ENCODE results near the gene GPRC5C.

The GPRC5C gene

DNA sequence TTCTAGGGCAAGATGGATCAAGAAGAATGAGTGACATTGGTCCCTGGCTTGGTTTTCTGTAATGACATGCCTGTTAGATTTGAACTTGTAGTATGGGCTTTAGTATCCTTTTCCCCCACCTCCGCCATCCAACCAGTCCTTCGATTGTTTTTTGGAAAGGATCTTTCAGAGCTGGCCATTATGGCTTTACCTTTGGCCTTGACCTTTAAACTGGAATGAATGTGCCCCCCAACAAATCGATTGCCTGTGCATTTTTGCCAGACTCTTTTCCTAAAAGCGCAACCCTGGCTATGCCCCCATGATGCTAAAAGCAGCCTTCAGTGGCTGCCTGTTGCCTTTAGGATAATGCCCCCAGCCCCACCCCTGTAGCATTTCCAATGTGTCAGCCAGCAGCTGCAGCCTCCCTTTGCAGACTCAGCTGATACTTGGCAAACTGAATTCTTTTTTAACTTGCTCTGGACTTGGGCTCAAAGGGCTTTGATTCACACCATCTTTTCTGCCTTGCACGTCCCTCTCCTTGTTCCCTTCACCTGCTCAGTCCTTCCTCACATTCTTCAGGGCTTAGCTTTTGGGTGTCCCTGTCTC lies 4.0 kb downstream of the GPRC5C start:
- no peak for DNase-seq

DNA sequence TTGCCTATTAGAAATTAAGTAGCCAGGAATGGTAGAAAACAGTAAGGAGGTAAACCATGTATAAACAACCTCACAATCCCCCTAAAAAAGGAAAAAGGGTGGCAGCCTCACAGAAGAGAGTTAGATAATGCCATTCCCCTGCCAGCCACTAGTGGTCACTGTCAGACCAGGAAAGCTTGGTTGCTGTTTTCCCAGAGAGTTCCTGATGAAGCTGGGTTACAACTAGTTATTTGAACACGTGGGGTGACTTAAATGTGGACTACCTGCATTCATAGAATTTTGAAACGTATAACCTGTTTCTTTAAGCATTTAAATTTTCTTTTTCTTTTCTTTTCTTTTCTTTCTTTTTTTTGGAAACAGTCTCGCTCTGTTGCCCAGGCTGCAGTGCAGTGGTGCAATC lies 5.8 kb downstream of the GPRC5C start:
- DNase-seq: no peak

DNA sequence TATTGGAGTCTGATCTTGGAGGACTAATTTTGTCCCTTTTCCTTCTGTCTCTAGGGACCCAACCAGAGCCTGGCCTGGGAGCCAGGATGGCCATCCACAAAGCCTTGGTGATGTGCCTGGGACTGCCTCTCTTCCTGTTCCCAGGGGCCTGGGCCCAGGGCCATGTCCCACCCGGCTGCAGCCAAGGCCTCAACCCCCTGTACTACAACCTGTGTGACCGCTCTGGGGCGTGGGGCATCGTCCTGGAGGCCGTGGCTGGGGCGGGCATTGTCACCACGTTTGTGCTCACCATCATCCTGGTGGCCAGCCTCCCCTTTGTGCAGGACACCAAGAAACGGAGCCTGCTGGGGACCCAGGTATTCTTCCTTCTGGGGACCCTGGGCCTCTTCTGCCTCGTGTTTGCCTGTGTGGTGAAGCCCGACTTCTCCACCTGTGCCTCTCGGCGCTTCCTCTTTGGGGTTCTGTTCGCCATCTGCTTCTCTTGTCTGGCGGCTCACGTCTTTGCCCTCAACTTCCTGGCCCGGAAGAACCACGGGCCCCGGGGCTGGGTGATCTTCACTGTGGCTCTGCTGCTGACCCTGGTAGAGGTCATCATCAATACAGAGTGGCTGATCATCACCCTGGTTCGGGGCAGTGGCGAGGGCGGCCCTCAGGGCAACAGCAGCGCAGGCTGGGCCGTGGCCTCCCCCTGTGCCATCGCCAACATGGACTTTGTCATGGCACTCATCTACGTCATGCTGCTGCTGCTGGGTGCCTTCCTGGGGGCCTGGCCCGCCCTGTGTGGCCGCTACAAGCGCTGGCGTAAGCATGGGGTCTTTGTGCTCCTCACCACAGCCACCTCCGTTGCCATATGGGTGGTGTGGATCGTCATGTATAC lies 8.0 kb downstream of the GPRC5C start:
- no peak for DNase-seq

DNA sequence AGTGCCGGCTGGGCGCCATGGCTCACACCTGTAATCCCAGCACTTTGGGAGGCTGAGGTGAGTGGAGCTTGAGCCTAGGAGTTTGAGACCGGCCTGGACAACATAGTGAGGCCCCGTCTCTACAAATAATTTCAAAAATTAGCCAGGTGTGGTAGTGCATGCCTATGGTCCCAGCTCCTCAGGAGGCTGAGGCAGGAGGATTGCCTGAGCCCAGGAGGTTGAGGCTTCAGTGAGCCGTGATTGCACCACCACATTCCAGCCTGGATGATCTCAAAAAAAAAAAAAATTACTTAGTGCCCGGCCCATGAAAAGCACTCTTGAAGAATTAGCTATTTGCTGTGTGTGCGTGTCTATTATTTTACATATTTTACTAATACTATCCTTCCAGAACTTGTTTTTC lies 9.6 kb downstream of the GPRC5C start:
- no peak for DNase-seq

DNA sequence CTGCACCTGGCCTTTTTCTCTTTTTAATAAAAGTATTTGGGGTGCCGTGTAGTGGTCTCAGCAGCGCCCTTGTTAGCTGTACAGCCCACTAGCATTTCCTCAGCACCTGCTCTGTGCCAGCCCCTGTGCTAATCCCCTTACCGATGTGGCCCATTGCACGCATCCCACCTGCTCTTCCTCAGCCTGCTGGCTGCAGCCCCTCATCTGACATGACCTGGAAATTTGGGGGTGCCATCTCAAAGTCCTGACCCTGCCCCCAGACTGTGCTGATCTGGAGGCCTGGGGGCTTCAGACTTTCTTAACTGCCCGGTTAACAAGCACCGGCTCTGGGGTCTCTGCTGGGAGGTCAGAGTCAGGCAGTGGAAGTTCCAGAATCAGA lies 10.4 kb downstream of the GPRC5C start:
- DNase-seq: no peak

DNA sequence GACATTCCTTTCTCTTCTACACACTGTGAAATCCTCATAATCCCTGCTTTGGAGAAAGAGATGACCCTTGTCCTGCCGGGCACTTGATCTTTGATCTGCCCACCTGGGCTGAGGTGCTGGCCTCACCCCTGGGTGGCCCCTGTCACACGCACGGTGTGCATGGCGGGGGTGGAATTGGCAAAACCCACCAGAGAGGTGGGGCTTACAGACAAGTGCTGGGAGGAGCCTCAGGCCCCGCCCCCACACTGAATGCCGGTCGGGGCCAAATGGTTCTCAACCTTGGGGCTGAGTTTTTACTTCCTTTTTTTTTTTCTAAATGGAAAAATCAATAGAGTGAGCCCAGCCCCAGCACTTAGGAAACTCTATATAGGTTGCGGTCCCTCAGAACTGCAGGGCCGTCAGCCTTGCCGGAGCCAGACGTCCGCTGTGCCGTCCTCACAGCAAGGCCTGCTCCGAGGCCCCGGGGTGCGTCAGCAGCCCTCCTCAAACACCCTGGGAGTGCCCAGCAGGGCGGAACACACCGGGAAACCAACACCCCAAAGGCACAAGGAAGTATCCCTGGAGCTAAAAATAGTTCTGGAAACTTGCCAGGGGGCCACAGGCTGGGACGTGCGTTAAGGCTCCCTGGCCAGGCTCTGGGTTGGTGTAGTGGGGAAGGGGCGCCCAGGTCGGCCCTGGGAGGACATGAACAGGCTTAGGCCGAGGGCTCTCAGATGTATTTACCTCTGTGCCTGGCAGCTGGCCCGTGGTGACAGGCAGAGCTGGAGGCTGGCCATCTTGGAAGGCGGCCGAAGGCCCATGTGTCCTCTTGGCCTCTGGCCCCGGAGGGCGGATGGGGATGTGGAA lies 11.0 kb downstream of the GPRC5C start:
- DNase-seq: peak in 1 of 2 donors; percentile 68

- no peak for DNase-seq
Measured at GRCh38 chr17:74443516-74444296, 11.8 kb downstream of the GPRC5C start.

GRCh38 chr17:74444406-74444805 lies 12.5 kb downstream of the GPRC5C start:
- no peak for DNase-seq

GRCh38 chr17:74445158-74445557 lies 13.3 kb downstream of the GPRC5C start:
- no peak for DNase-seq

- DNase-seq: no peak
Measured at GRCh38 chr17:74446551-74447500, 14.9 kb downstream of the GPRC5C start.

- no peak for DNase-seq
Measured at GRCh38 chr17:74447628-74448159, 15.8 kb downstream of the GPRC5C start.

- no peak for DNase-seq
Measured at GRCh38 chr17:74448756-74449155, 16.9 kb downstream of the GPRC5C start.

GRCh38 chr17:74449306-74449705 lies 17.4 kb downstream of the GPRC5C start:
- no peak for DNase-seq

- DNase-seq: no peak
Measured at GRCh38 chr17:74449773-74450172, 17.9 kb downstream of the GPRC5C start.

GRCh38 chr17:74450231-74450630 lies 18.3 kb downstream of the GPRC5C start:
- DNase-seq: no peak

DNA sequence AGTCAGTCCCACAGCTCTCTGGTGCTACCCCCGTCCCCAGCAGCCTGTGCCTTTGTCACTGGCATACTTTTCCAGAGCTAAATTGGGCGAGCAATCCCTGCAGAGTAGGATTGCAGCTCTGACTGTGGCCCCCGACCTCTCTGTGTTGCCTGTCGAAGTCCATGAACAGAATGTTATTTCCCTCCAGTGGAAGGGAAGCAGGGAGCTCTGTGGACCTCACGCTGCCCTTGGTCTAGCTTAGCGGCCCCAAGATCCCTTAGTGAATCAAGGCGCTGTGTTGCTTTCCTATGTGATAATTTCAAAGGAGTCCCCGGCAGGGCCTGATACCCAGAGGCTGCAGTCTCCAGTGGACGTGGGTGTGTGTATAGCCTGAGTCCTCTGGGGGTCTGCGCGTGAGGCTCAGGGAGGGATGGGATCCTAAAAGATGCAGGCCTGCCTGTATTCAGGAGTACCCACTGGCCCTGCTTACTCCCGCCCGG lies 19.1 kb downstream of the GPRC5C start:
- no peak for DNase-seq

- no peak for DNase-seq
Measured at GRCh38 chr17:74451557-74451956, 19.7 kb downstream of the GPRC5C start.

DNA sequence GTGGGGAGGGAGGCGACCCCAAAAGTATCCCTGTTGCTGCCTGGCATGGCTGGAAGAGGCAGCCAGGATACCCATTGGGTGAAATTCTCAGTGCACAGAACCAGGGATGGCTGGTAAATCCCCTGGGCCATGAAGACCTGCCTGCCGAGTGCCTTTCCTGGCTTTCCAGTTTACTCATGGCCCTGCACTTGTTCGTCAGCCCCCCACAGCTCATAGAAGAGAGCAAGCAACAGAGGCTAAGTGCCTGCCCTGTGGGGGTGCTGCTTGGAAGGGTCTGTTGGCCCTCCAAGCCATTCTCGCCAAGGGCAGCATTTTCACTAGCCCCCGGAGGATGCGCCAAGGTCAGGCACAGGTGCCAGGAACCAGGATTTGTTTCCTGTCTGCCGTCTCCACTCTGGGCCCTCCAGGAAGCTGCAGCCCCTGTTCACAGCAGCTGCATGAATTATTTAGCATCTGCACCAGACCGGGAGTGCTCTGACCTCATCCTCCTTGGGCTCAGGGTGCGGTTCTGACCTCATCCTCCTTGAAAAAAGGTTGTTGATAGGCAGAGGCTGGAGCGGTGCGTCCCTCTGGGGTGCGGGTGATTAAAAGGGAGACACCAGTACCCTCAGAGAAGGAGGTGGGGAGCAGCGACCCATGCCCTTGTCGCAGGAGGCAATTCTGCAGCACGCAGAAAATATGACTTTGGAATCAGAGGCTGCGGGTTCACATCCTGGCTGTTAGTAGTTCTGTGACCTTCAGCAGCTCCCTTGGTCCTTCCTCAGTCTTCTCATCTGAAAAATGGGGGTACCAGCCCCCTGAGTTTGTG lies 20.3 kb downstream of the GPRC5C start:
- no peak for DNase-seq

- no peak for DNase-seq
Measured at GRCh38 chr17:74452841-74453661, 21.2 kb downstream of the GPRC5C start.
